Neural cell (in vitro differentiated cells): ENCODE data around the gene LDAH.

Experiments
- CTCF ChIP-seq: fragments of 450-650 bp; IDR thresholded peaks from 2 replicates; pipeline ENCODE4 v1.5.1; 2014; ENCODE audit warnings: antibody characterized with exemption, mild to moderate bottlenecking, moderate library complexity; ENCODE audit not compliant: poor library complexity, severe bottlenecking
- POLR2AphosphoS5 ChIP-seq: IDR thresholded peaks from 2 replicates; pipeline ENCODE4 v1.6.1; 2012

- TF ChIP-seq POLR2AphosphoS5, result no peak
- no peak for TF ChIP-seq CTCF
Observed at GRCh38 chr2:20758997-20759396, 63.9 kb downstream of the LDAH start.
